HG02938 (cell line): Measurements from ENCODE around the gene HCN2.
"Not testable (repeated sequence)": the region's sequence is repeated elsewhere in the genome, so short reads cannot be mapped to it uniquely, and the experiment has no call there.

Source experiments
- ATAC-seq: cut with Tn5 transposase; IDR thresholded peaks from one replicate; pipeline ENCODE4 v1.9.1; 2021; ENCODE audit warnings: mild to moderate bottlenecking, moderate library complexity; ENCODE audit not compliant: unreplicated experiment

The HCN2 gene

DNA sequence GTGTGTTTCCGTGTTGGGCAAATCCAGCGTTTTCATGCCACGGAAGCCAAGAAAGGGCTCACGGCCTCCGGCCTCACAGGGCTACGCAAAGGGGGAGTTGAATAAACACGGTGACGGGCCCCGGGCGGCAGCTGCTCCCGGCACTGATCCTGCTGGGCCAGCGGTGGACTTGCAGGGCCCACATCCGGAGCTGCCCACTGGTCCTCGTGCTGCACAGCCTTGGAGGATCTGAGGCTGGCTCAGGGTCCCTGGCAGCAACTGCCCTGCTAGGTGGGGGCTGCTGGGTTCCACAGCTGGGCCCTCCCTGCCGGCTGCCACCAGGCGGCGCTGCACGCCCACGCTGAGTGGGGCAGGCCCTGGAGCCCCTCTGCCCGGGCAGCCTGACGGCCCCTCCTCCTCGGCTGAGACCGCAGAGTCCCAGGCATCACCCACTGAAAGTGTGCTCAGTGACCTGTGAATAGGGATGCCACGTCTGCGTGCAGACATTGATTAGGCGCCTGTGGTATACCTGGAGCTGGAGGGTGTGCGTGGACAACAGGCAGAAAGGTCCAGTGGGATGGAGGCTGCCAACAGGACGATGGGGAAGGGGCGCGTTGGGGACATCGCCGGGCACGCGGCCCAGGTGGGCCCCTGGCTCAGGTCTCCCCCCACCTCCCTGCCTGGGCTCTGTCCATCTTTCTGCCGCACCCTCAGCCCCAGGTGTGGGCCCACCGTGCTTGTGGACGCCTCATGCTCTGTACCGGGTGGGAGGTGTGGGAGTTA, 5.3 kb upstream of the HCN2 start:
- no peak for ATAC-seq

DNA sequence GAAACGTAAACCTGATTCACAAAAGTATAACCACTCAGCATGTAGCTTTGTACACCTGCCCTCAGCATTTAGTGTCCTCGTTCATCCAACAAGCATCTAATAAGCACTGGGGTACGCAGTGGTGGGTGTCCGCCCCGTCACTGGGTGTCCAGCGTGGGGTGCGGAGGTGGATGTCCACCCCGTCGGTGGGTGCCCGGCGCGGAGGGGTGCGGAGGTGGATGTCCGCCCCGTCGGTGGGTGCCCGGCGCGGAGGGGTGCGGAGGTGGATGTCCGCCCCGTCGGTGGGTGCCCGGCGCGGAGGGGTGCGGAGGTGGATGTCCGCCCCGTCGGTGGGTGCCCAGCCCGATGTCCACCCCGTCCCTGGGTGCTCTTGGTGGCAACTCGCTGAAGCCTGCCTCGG, 4.5 kb upstream of the HCN2 start:
- ATAC-seq: not testable (repeated sequence)

- ATAC-seq: no peak
Observed at GRCh38 chr19:585551-586110, 4.0 kb upstream of the HCN2 start.

DNA sequence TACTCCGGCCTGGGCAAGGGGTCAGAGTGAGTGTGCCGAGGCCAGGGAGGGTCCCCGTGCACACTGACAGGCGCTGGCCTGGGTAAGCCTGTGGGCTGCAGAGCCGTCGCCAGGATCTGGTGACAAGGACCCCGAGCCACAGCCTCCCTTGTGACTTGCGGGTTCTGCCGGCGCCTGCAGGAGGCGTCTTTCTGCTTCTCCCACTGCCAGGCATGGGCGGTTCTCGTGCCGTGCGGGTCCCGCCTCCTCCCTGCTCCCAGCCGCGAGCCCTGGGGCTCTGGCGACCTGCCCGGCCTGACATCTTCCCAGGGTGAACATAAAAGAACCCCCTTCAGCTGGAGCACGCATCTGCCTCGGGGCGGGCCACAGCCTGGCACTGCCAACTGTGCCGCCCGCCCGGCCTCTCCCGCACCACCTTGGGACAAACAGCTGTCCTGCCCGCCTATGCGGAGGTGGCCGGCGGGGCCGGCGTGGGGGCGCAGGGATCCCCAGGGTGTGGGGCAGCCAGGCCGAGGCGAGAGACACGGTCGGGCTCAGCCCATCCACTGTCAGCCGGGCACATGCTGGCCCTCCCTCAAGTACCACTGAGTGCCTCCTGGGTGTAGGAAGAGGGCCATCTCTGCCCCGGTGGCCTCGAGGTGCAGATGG, 1.5 kb upstream of the HCN2 start:
- ATAC-seq: no peak

GRCh38 chr19:588741-589692, 664 bp upstream of the HCN2 start:
- no peak for ATAC-seq

GRCh38 chr19:590396-590745, 690 bp downstream of the HCN2 start:
- no peak for ATAC-seq

DNA sequence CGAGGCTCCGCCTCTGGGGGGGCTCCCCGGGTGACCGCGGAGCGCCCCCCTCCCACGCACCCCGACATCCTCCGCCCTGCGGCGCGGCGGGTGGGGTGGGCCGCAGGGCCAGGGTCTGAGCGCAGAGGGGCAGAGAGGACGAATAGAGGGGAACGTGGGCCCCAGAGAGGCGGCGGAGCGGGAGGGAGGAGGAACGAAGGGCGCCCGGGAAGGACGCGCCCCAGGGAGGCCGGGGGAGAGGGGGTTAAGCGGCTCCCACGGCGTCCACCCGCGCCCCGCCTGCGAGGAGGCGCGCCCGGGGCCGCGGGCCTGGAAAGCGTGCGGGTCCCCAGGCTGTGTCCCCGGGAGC, 1.0 kb downstream of the HCN2 start:
- ATAC-seq: no peak

DNA sequence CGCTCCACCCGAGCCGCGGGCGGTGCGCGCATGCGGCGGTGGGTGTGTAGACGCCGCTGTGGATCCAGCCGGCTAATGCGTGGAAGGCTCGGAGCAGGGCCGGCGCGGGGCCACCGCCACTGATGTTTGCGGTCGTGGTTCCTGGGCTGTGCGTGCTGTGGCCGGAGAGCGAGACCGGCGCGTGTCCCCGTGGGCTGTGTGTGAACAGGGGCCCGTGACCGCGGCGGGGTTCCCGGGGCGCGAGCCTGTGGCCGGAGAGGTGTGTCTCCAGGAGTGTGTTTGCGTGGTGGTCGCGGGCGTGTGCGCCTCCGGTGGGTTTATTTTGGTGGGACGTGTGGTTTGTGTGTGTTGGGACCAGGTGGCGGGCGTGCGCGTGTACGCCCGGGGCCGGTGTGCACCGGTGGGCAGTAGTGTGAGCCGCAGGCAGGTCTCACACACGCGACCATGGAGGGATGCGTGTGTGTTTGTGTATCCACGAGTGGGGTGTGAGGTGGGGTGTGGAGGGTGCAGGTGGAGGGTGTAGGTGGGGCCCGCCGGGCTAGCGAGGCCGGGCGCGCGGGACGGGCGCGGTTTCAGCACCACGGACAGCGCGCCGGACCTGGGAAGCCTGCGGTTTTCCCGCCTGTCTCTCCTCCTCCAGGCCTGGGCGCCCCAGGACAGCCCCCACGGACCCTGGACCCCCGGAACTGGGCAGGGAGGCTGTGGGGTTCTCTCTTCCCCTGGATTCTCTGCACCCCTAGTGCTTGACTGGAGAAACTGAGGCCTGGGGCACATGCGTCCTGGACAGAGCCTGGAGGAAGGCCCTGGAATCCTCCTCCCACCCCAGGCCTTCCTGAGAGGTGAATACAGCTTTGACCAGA, 1.6 kb downstream of the HCN2 start:
- no peak for ATAC-seq

- no peak for ATAC-seq
Observed at GRCh38 chr19:592101-592500, 2.4 kb downstream of the HCN2 start.

DNA sequence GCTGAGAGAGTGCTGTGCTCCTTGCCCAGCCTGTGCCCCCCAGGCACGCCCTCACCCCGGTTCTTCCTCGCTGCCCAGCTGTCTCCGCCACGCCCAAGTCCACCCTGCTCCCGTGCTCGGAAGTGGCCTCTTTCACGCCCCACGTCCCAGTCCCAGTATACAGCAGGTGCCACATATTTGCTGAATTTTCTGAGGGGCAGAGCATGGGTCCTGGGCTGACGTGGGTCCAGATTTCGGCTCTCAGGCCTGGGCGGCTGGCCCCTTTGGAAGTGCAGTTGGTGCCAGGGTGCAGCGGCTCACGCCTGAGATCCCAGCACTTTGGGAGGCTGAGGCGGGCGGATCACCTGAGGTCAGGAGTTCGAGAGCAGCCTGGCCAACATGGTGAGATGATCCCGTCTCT, 3.4 kb downstream of the HCN2 start:
- no peak for ATAC-seq

GRCh38 chr19:593505-593904, 3.8 kb downstream of the HCN2 start:
- no peak for ATAC-seq

DNA sequence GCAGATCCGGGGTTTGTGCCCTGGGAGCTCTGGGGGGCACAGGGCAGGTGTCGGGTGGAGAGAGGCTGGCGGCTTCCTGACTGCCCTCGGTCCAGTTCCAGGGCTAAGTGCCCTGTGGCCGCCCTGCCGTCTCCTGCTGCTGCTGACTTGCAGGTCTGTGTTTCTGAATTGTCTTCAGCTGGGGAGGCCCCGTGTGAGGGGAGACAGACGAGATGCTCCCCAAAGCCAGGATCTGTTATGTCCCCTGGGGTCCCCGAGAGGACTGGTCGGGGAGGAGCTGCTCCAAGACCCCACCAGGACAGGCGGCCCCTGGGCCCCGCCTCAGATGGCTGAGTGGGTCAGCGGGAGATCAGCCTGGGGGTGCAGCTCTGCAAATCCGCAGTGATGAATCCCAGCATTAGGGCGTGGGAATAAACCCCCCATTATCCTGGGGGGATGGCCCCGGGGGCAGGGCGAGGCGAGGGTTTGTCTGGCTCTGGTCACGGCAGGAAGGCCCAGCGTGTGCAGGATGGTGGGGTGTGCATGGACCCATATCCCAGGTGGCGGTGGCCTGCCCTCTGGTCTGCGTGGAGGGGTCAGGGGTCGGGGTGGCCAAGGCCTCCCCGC, 4.7 kb downstream of the HCN2 start:
- no peak for ATAC-seq

GRCh38 chr19:595326-596262, 5.9 kb downstream of the HCN2 start:
- ATAC-seq: no peak

- no peak for ATAC-seq
Observed at GRCh38 chr19:596263-596655, 6.6 kb downstream of the HCN2 start.

GRCh38 chr19:597406-598315, 8.0 kb downstream of the HCN2 start:
- no peak for ATAC-seq

GRCh38 chr19:601310-601709, 11.6 kb downstream of the HCN2 start:
- no peak for ATAC-seq

GRCh38 chr19:601790-602189, 12.1 kb downstream of the HCN2 start:
- ATAC-seq: no peak
